ENCODE results near the gene CELA2A. TPM values are rescaled to one million over a fixed set of nuclear protein-coding genes. Genes with fewer than 3 reads are reported as not detected.

The CELA2A gene
- total and polyA plus RNA-seq, 9 of the 15 experiments (the other 6 are each of a cell fraction or from before 2014, with no cell fraction given) = 0.62 TPM; not detected in 8

GRCh38 chr1:15417059-15417934 is 39.2 kb upstream of the CELA2A start (continued):
- TF ChIP-seq ZBTB40 (IDR thresholded peaks at IDR 0.05) (no peak), ZBTB40 (CRISPR knock-in tag; IDR thresholded peaks at IDR 0.05) (no peak), GATA2 (CRISPR knock-in tag; IDR thresholded peaks at IDR 0.05) (peak; percentile 88), HEY1 (CRISPR knock-in tag; IDR thresholded peaks at IDR 0.05; ENCODE audit: borderline replicate concordance) (no peak), JUN (IDR thresholded peaks at IDR 0.05; ENCODE audit: borderline replicate concordance, low read depth, low read length) (peak; percentile 91), JUN (CRISPR knock-in tag; IDR thresholded peaks at IDR 0.05; ENCODE audit: borderline replicate concordance) (no peak), MCM3 (IDR thresholded peaks at IDR 0.05) (no peak), HDAC1 (IDR thresholded peaks at IDR 0.05) (peak in 1 of 2 experiments; percentile 70; a peak in 2 of 4 replicates), PTRF (tag; IDR thresholded peaks at IDR 0.05) (no peak), RBM39 (optimal IDR thresholded peaks at IDR 0.05; ENCODE audit: low read depth, low read length) (no peak), MEIS2 (IDR thresholded peaks at IDR 0.05; ENCODE audit: partially characterized antibody) (no peak), FOS (IDR thresholded peaks at IDR 0.05; ENCODE audit: extremely low read depth, insufficient read length) (peak; percentile 25), CBFA2T2 (conservative IDR thresholded peaks at IDR 0.05) (peak; percentile 32), HBP1 (CRISPR knock-in tag; IDR thresholded peaks at IDR 0.05) (peak; percentile 69; the same call in 1 of the 2 replicates), ESRRA (IDR thresholded peaks at IDR 0.05; ENCODE audit: borderline replicate concordance, low read depth) (peak; percentile 72), NKRF (IDR thresholded peaks at IDR 0.05; ENCODE audit: borderline replicate concordance) (no peak)

All from K562 (cell line).